Bronchus fibroblast of lung (primary cell): ENCODE data around the gene C15orf61. TPM values are rescaled to one million over a fixed set of nuclear protein-coding genes. Genes with fewer than 3 reads are reported as not detected.

Experiments used
- total RNA-seq: library from RNA; depleted of rRNA; stranded (reverse); fragments of >200 nt; gene quantifications from 2 replicates; pipeline ENCODE4 v1.2.3, GENCODE V29; 2015

C15orf61 gene
- 3.6 and 5.9 TPM in 2 replicates for total RNA-seq

GRCh38 chr15:67521029-67521782, at the start of gene C15orf61:
C15orf61 (plus strand) TSS chr15:67521131; CDS start chr15:67521249, 118 bp downstream.

GRCh38 chr15:67542420-67543347, 21.8 kb downstream of the C15orf61 start, which contains the start of gene MAP2K5:
MAP2K5 (plus strand) TSS chr15:67542703; CDS start chr15:67543336, 633 bp downstream.

Other genes with a start within 250 kb of the C15orf61 start
- gene MAP2K5, start 21.6 kb downstream of the C15orf61 start, total RNA-seq = 4.9 and 8.2 TPM in 2 replicates